Measurements from ENCODE around the gene A3GALT2.

Gene A3GALT2

DNA sequence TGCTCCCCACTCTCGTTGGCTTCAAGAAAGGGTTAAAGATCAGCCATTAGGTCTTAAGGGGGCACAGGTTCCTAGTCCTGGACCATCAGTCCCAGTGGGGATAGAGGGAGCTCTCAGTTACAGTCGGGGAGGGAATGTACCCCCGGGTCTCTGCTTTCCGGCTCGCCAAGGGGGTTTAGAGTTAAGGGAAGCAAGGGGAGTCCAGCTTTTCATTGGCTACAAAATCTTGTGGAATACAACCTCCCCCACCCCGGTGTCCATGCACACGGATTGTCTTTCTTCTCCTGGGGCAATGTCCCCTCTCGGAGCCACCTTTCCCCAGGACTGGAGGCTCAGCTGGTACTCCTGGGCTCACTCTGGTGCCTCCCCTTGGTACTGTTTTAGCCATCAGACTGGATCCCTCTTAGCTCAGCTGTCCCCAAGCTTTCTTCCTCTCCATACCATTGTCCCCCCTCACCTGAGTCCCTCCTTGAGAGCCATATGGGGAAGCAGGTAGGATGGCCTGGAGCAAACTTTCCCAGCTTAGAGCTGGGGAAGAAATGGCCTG is at the start of gene A3GALT2:
TSS of gene A3GALT2 (minus strand) at position 480 of the 547 bp plus-strand sequence. CDS start at position 480, 0 bp downstream.
- no peak for DNase-seq (ENCODE audit: low spot score)

GRCh38 chr1:33370301-33370700 is 49.4 kb upstream of the A3GALT2 start:
- DNase-seq (ENCODE audit: low spot score), result peak; percentile 84

DNA sequence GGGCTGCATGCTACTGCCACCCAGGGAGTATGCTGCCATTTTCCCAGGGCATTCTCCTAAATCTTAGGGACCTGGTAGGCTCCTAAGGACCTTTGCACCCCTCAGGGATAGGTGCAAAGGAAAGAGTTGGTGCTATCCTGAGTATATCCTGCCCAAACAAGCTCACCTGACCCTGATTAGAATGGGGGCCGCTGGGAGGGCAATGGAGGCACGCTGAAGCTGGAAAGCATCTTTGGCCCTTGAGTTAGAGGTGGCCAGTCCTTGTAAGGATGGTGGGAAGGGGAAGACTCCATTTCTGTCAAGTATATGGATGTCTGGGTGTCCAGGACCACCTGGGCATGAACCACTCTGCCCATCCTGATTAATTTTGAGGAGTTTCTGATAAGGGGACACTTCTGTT is 48.9 kb upstream of the A3GALT2 start:
- no peak for DNase-seq (ENCODE audit: low spot score)

DNA sequence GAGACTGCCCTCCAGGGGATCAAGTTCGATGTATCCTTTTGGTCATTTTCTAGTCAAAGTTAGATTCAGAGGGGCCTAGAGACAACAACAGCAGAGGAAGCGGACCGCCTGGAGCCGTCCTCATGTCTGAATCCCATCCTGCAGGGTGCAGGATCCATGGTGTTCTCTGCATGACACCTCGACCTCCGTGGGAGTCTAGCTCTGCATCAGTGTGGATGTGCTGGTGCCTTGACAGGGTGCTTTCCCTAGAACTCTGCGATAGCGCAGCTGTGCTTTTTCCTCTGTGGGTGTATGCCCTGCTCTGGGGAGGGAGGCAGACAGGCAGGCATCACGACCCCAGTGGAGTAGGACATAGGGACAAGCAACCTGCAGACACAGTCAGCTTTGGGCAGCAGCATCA is 48.2 kb upstream of the A3GALT2 start:
- DNase-seq (ENCODE audit: low spot score), result no peak

GRCh38 chr1:33368431-33368830 is 47.5 kb upstream of the A3GALT2 start:
- no peak for DNase-seq (ENCODE audit: low spot score)

DNA sequence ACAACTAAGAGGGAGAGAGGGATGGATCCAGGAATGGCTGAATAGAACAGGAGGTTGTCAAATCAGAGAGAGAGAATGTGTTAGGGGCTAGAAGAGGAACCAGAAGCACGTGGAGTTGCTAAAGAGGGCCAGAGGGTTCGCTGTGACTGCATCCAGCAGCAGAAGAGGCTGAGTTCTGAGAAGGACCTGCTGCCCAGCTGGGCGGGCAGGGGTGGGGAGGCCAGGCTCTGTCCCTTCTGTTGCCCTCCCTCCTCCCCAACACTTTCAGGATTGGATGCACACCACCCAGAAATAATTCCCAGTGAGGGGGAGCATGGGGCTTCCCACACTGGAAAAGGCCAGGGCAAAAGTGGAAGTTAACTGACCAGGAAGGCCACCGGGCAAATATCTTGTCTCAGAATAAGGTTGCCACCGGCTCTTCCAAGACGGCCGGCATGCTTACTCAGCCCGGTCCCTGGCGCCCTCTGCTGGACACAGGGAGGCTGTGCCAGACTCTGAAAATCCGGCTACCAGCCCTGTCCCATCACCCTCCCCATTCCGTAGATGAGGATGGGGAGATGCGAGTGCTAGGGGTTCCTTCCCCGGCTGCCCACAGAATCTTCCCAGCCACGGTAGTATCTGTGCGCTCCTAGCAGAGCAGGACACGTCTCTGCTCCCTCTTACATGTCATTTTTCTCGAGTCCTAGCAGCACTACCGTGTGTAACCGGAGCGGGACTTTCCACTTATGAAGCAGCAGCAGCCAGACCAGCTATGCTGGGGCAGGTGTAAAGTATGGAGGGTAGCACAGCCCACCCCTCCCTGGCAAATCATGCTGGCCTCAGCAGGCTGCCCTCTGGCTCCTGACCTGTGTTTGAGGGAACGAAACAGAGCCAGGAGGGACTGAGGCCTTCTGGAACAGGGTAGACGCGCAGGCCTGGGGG is 46.8 kb upstream of the A3GALT2 start:
- peak; percentile 91 for DNase-seq (ENCODE audit: low spot score)

DNA sequence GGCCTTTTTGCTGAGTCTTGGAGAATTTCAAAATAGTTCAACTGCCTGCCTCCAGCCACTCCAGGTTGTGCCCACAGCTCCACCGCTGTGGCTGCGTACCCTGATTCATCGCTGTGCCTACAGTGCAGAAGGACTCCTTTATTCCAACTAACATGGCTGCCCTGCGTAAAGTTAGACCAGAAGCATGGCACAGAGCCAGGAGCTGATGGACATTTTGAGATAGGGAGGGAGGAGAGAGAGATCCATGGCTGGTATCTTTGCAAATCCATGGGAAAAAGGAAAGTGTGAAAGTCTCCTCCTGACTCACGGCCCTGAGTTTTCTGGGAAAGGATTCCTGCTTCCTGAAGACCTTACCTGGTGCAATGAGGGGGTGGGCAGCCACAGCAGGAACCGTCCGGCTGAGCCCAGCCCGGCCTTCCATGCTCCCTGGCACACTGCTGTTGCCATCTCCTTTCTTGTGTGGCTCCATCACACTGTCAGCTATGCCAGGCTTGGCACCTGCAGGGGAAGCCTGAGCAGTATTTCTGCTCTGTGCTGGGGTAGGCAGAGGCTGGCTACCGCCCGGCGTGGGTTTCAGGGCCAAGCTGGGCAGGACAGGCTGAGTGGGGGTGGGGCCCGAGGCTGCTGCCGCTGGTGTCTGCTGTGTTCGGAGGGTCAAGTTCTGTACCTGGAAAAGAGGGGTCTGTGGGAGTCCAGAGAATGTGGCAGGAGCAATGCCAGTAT is 46.0 kb upstream of the A3GALT2 start:
- no peak for DNase-seq (ENCODE audit: low spot score)

DNA sequence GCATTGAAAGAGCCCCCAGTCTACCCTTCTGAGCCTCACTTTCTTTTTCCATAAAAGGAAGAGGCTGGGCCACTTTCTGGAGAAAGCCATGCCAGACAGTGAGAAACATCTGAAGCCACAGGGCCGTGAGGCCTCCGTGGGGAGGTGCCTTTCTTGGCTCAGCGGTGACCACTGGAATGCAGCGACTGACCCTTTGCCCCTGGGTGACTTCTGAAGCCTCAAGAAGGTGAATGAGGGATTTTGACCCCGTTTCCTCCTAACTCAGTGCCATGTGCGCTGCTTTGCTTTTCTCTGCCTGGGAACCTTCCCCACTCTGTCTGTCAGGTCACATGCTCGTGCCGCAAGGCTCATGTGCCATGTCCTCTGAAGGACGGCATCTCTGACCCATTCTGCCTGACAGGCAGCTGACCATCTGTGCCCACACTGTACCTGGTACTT is 44.7 kb upstream of the A3GALT2 start:
- DNase-seq (ENCODE audit: low spot score), result peak; percentile 79

GRCh38 chr1:33364565-33364918 is 43.6 kb upstream of the A3GALT2 start:
- DNase-seq (ENCODE audit: low spot score), result no peak

- DNase-seq (ENCODE audit: low spot score), result no peak
These were observed 42.6 kb upstream of the A3GALT2 start for GRCh38 chr1:33363470-33363861.

- no peak for DNase-seq (ENCODE audit: low spot score)
These were observed 42.1 kb upstream of the A3GALT2 start for GRCh38 chr1:33363021-33363420.

DNA sequence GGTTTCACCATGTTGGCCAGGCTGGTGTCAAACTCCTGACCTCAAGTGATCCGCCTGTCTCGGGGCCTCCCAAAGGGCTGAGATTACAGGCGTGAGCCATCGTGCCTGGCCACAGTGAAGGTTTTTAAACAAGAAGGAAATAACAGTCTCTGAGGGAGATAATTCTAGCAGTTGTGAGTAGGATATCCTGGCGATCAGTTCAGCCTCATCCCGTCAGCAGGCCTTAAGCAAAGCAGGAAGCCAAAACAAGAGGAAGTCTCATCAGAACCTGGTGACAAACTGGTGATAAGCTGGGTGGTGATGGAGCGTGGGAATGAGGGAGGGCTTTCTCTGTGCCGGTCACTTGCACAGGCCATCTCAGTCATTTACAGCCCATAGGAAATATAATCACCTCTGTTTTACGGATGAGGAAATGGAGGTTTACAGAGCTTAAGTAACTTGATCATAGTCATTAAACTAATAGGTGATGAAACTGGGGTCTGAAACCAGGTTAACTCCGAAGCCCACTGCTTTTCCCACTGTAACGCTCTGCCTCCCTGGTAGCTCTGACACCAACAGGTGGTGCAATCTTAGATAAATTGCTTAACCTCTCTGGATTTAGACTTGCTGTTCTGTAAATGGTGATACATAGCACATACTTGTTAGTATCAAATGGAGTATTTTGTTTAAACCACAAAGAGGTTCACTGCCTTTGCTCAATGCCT is 40.8 kb upstream of the A3GALT2 start:
- DNase-seq (ENCODE audit: low spot score), result no peak

GRCh38 chr1:33360367-33360766 is 39.5 kb upstream of the A3GALT2 start:
- DNase-seq (ENCODE audit: low spot score), result no peak

- no peak for DNase-seq (ENCODE audit: low spot score)
These were observed 39.0 kb upstream of the A3GALT2 start for GRCh38 chr1:33359931-33360330.

GRCh38 chr1:33358795-33359503 is 38.1 kb upstream of the A3GALT2 start:
- no peak for DNase-seq (ENCODE audit: low spot score)

DNA sequence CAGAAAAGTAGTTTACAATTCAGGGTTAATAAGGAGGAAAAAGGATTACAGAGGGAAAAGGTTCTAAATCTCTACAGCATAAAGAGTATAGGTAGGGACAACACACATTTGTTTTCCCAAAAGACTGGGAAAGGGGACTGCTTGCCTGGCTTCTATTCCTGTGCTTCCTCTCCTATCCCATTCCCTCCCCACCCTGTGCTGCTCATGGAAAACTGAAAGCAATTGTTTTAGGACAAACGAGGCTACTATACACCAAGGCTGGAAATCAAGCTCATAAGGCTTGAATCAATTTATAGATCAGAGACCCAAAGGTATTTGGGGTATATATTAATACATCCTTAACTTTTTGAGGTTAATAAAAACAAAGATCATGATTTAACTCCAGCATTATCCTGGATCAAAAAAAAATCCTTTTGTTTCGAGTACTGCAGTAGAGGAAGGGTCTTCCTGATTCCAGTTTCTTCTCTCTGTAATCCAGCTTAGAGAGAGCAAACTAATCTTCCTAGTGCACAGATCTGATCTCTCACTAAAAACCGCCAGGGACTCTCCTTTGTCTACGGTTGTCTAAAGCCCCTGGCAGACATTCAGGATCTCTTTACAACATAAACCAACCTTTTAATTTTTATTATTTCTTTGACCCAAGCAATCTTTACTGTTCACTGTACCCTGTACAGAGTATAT is 37.4 kb upstream of the A3GALT2 start:
- DNase-seq (ENCODE audit: low spot score), result no peak

DNA sequence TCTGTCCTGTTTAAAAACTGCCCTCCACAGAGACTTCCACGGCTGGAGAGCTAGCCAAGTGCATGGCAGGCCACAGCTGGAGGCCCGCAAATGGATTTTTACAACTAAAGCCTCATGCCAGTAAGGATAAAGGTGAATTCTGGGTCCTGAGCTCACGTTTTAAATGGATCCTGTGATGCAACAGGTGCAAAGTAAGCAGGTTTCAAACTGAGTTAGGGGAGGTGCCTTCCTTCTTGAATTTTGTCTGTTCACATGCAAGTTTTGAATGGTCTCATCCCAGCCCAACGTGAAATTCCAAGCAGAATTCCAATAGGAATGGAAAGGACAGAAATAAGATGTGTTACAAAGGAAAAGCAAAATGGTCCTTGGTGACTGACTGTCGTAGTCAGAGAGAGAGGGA is 36.2 kb upstream of the A3GALT2 start:
- no peak for DNase-seq (ENCODE audit: low spot score)

DNA sequence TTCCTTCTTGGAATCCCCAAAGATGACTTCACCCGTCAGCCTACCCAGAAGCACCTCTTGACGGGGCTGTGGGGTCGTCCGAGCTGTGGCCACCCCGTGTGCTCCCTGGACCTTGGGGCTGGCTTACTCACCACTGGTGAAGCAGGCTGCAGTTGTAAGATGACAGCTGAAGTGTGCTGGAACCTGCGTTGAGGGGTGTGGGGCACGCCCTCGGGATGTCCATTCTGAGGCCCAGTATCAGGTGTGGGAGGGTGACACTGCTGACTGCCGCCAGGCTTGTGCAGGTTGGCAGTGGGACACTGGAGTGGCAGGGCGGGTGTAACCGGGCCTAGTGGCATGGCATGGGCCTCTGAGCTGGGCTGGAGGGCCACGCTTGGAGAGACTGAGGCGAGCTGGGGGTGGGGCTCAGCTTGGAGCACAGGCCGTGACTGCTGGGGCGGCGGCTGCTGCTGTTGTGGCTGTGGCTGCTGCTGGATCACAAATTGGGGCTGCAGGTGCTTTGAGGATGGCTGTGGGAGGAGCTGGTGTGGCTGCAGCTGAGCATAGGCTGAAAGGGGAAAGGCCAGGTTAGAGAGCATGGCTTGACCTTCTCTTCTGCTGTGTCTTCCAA is 33.9 kb upstream of the A3GALT2 start:
- no peak for DNase-seq (ENCODE audit: low spot score)

DNA sequence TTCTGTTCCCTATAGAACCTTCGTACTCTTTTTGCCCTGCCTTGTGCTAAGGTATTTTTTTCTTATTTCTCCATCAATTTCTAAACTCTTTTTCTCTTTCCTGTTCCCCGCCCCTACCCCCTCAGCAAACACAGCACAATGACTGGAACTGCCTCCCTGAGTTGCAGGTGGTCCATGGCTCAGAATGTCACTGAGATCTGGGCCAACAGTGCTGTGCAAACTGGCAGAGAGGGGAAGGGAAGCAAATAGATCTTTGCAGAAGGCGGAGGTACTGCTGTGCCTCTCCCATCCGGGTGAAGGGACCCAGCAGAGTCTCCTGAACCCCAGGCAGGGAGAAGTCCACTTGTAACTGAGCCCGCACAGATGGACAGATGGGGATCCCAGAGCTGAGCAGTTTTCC is 32.6 kb upstream of the A3GALT2 start:
- no peak for DNase-seq (ENCODE audit: low spot score)

- DNase-seq (ENCODE audit: low spot score), result no peak
These were observed 30.4 kb upstream of the A3GALT2 start for GRCh38 chr1:33351281-33351660.
